A549 (cell line): ENCODE results near the gene AEBP2.

Source experiments
- CBX8 ChIP-seq: fragments of 200-600 bp; sonication (generic); IDR thresholded peaks from 2 replicates; pipeline ENCODE4 v1.6.1; 2016
- CTCF ChIP-seq: fragments of >200 bp; sonication (Bioruptor Twin); formaldehyde crosslinking; IDR thresholded peaks from 3 replicates; pipeline ENCODE4 v1.5.1; 2016
- FOSL2 ChIP-seq, 2 experiments: fragments of 450-650 bp in 1 of 2; fragments of >200 bp in 1 of 2; sonication (Bioruptor Twin) in 1 of 2; formaldehyde crosslinking; IDR thresholded peaks; 2 replicates each; pipeline versions ENCODE4 v1.5.0 to v1.6.1; 2016 to 2020; ENCODE audit warnings: mild to moderate bottlenecking in 1 of 2, moderate library complexity in 1 of 2
- MAX ChIP-seq: IDR thresholded peaks from 2 replicates; pipeline ENCODE4 v1.6.1; 2012
- MYC ChIP-seq: IDR thresholded peaks from 2 replicates; pipeline ENCODE4 v1.6.1; 2012; ENCODE audit warnings: mild to moderate bottlenecking, inconsistent platforms, low read length, improper control_type of control experiment, borderline replicate concordance
- POLR2A ChIP-seq: IDR thresholded peaks from 2 replicates; pipeline ENCODE4 v1.6.1; 2012; ENCODE audit warnings: mild to moderate bottlenecking, low read length
- RAD21 ChIP-seq, 2 experiments: fragments of >200 bp in 1 of 2; sonication (Bioruptor Twin) in 1 of 2; formaldehyde crosslinking in 1 of 2; IDR thresholded peaks in 1 of 2; conservative IDR thresholded peaks in 1 of 2; 2 replicates in 1 of 2; 3 replicates in 1 of 2; pipeline ENCODE4 v1.6.1; 2012 to 2018; ENCODE audit warnings: inconsistent platforms in 1 of 2
- RCOR1 ChIP-seq: fragments of 150-350 bp; IDR thresholded peaks from 2 replicates; pipeline ENCODE4 v1.6.1; 2014; ENCODE audit warnings: antibody characterized with exemption, low read length, low read depth
- RFX5 ChIP-seq: fragments of 450-650 bp; IDR thresholded peaks from 2 replicates; pipeline ENCODE4 v1.7.1; 2014; ENCODE audit warnings: antibody characterized with exemption, mild to moderate bottlenecking, moderate library complexity
- USF2 ChIP-seq: fragments of 450-650 bp; IDR thresholded peaks from 2 replicates; pipeline ENCODE4 v1.6.1; 2014; ENCODE audit warnings: antibody characterized with exemption

GRCh38 chr12:19404242-19404880 lies 34.9 kb upstream of the AEBP2 start:
- TF ChIP-seq POLR2A (no peak), MAX (no peak), RFX5 (no peak), RAD21 (conservative IDR thresholded peaks at IDR 0.05 in 1 of 2, IDR thresholded peaks at IDR 0.05 in 1 of 2) (no peak), CTCF (no peak), CBX8 (no peak), RCOR1 (no peak), USF2 (no peak), FOSL2 (IDR thresholded peaks at IDR 0.05) (no peak), FOSL2 (CRISPR knock-in tag; IDR thresholded peaks at IDR 0.05) (no peak), MYC (no peak)
